ENCODE measurements around the gene GAMT.

The GAMT gene

DNA sequence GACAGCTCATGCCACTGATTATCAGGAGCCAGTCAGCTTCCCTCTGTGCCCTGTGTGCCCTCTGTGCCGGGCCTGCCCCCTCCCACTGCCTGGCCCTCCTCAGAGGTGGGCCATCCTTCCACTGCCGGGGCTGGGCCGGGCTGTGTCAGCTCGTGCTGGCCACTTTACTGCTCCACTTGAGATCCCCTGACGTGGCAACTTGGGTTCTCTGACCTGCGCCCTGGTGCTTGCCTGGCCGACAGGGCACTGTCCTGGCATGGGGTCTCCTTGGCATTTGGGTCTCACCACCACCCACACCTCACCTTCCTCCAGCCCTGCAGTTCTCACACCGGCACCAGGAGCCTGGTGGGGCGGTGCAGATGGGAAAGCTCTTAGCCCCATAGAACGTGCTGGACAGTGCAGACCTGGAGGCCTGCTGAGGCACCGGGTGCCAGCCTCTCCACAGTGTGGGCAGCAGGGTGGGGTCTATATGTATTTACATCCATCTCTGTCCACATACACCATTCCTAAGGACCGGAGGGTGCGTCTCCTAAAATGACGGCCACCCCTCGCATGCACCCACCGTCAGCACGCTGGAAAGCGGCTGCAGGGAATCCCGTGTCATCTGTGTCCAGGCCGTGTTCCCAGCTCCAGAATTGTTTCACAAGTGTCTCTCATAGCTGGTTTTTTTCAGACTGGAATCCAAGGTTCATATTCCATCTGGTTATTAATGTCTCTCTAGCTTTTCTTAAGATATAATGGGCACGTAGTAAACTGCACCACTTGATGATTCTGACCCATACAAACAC is 17.8 kb upstream of the GAMT start:
- DNase-seq (ENCODE audit: low read depth) = no peak

DNA sequence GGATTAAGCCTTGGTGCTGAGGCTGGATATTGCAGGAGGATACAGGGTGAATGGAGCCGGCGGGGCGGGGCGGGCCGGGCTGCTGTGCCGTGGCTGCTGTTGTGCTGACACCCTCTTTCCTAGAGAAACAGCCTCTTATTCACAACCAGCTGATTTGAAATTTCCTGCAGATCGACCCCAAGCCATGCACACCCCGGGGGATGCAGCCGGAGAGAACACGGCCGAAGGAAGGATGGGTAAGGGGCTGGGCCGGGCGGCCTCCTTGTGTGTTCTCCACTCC is 17.1 kb upstream of the GAMT start:
- DNase-seq (ENCODE audit: low read depth) = no peak

DNA sequence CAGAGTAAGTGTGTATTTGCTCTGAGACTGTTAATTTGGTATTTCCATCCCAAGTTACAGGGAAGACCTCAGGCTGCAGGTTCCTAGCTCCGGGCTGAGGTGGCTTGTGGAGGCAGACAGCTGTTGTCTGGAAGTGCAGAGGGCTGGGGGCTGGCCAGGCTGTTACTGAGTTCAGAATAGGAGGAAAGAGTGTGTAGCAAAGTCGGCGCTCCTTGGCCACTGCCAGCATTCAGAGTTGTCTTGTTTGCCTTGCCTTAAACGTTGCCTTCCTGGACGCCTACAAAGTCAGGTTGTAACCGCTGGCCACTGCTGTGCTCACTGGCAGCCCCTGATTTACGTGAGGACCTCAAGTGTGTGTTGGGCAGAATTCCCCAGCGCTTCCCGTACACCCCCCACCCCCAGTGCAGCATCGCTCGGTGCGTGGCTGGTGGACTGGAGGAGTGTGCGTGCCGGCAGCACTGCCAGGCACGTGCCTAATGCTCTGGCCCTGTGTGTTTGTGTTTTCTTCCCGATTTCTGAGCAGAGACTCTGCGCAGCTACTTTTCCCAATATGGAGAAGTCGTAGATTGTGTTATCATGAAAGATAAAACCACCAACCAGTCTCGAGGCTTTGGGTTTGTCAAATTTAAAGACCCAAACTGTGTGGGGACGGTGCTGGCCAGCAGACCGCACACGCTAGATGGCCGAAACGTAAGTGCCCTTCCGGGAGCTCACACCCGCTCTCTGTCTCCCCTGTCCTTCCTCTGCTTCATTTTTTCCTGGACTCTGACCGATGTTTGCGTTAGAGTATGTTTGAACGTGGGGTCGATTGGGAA is 16.5 kb upstream of the GAMT start:
- DNase-seq (ENCODE audit: low read depth) = no peak

DNA sequence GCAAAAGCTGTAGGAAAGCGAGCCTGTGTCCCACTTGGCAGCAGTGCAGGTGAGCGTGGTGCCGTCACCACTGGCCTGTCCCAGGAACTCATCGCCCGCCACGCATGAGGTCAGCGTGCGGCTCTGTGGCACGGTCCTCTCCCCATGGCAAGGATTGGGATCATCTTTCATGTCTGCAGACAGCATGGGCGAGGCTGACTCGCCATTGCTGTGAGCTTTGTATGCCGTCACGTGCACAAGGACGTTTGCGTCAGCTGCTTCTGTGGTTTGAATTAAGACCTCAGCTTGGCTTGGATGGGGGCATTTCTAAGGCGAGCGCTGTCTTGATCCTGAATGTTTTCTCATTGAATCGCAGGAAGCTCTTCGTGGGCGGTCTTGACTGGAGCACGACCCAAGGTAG is 15.8 kb upstream of the GAMT start:
- no peak for DNase-seq (ENCODE audit: low read depth)

DNA sequence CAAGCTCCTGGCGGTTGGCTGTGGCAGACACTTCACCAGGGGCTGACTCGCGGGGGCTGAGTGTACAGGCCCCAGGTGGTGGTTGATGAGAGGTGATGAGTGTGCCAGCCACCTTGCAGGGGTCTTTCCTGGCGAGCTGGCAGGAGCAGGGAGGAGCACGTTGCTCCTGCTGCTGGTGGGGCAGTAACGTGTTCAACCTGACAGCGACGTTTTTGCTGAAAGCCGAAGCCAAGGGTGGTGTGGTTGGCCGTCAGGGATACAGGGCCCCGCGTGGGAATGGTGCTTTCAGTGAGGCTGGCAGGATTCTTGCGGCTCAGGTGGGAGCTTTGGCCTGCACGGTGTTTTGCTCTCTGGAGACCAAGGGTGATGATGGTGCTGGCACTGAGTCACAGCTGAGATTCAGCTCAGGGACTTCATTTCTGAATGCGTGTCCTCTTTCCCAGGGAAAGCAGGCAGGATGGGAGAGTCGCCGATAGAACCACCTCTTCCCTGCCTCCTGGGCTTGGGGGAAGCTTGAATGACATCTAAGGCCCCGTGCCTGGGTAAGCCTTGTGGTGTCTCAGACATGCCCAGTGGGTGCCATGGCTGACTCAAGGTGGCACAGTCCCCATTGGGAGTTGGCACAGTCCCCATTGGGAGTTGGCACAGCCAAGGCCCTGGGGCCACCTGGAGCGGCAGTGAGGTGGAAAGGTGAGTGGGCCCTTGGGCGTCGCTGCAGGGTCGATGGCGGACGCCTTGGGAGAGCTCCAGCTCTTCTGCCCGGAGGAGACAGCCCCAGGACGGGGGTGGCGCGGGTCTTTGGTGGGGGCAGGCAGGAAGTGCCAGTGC is 14.9 kb upstream of the GAMT start:
- no peak for DNase-seq (ENCODE audit: low read depth)

DNA sequence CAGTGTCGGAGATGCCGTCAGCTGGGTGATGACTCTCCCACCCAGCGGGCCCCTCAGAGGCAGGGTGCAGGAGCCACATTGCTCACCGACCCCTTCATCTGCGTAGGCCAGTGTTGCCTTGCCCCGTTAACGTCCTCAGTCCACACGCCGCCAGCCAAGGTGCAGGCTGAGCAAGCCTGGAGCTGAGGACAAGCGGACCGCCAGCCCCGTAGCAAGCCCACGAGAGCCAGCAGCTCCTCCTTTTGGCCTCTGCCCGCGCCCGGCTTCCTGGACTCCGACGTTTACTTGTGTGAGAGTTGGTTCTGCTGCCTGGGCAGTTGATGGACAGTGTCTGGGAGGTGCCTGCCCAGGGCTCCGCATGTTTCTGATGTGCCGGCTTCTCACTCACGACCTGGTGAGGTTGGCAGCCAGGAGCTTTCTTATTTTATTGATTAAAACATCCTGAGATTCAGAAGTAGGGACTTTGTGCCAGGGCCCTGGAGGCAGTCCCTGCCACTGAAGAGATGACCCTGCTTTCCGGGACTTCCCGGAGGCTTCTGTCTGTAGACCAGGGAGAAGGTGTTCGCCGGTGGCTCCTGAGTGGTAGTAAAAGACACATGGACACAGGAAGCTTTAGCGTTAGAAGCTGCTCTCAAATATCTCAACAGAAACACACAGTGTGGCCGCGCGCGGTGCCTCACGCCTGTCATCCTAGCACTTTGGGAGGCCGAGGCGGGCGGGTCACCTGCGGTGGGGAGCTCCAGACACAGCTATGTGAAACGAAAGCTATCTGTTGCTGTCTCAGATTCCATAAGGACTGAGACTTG is 11.9 kb upstream of the GAMT start:
- DNase-seq (ENCODE audit: low read depth) = no peak

DNA sequence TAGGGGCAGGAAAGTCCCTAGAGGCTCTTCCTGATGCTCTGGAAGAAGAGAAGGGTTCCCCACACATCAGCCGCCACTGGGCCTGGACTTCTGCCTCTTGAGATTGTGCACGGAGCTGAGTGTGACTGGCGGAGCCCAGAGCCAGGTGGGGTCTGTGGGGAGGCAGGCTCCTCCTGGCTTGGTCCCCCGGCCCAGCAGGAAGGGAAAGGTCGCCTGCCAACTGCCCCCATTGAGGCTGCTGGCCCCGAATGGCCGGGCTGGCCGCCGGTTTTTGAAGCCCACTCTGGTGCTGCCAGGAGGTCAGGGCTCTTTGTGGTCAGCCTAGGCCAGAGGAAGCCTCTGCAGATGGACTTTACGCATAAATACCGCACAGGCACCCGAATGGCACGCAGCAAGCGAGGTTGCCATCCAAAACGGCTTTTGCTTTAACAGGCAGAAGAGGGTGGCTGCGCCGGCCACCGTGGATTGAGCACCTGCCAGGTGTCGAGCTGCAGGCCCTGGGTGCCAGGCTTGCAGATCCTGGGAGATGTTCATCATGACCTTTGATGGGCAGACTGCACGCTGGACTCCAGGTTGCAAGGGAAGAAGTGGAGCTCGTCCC is 11.1 kb upstream of the GAMT start:
- DNase-seq (ENCODE audit: low read depth) = no peak

DNA sequence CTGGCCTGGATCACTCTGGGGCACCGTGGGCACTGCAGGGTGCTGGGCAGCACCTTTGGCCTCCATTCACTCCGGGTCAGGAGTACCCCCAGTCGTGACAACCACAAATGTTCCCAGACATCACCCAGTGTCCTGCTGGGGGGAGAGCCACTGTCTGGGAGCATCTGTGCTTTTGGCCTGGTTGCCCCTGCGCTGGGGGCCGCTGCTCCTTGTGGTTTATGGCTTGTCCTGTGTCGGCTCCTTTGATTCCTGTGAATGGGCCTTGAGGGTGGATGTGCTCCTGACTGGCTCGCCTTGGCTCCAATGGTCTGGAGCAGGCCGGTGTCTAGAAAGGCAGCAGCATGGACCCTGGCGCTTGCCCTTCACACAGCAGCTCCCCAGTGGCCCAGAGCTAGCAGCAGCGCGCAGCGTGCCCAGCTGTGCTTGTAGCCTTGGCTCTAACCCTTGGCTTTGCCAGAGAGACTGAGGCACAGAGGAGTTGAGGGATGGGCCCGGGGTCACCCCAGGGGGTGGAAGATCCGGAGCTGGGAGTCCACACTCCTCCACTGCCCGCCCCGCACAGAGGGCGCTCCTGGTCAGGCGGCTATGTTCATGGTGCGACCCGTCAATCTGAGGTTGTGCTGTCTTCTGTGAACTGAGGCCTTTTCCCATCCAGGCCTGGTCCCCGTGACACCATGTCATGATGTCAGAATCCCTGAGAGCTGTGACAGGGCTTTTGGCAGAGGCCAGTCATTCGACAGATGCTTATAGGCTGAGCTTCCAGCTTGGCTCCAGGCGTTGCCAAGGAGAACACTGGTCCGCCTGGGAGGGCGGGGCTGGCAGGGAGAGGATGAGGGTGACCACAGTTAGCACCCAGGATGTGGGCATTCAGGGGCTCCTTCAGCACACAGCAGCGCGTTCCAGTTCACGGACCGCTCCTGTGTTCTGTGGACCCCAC is 10.2 kb upstream of the GAMT start:
- DNase-seq (ENCODE audit: low read depth) = peak; percentile 24

DNA sequence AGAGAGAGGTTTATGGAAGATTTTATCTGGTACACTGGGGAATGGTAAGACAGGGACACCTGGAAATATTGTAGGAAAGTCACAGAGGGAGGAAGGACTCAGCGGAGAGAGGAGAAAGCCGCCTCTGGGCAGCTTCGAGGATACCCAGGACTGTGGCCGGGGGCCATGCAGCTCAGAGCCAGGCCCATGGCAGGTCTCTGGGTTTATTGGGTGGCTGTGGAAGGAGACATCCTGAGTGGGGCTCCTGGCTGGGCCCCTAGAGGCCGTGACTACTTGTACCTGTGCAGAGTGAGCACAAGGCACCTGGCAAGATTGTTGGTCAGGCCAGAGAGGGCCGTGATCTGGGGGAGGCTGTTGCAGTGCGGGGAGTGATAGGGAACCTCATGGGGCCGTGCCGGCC is 9.4 kb upstream of the GAMT start:
- DNase-seq (ENCODE audit: low read depth) = no peak

DNA sequence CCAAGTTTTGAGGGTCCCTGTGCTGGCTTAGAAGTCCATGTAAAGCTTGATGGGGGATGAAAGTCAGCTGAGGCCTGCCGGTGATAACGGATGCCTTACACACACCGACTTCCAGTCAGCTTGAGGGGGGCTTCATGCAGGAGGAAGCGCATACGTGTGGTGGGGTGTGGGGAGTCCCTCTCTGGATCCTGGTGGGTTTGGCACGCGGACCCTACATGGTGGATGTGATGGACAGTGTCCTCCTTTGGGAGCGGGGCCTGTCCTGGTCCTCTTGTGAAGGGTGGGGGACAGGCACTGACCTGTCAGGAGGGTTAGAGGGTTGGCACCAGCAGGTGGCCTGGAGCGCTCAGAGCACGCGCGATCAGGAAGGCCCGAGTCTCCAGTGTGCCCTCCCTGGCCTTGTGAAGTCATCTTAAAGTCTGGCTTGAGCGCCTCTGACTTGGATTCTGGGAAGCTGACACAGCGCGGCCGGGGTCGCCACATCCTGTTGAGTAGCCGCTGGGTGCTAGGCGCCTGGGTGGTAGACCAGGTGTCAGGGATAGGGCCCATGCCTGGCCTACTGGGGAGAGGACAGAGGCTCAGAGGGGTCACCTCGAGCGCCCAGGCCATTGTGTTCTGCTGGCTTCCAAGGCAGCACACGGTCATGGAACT is 8.9 kb upstream of the GAMT start:
- DNase-seq (ENCODE audit: low read depth) = no peak

DNA sequence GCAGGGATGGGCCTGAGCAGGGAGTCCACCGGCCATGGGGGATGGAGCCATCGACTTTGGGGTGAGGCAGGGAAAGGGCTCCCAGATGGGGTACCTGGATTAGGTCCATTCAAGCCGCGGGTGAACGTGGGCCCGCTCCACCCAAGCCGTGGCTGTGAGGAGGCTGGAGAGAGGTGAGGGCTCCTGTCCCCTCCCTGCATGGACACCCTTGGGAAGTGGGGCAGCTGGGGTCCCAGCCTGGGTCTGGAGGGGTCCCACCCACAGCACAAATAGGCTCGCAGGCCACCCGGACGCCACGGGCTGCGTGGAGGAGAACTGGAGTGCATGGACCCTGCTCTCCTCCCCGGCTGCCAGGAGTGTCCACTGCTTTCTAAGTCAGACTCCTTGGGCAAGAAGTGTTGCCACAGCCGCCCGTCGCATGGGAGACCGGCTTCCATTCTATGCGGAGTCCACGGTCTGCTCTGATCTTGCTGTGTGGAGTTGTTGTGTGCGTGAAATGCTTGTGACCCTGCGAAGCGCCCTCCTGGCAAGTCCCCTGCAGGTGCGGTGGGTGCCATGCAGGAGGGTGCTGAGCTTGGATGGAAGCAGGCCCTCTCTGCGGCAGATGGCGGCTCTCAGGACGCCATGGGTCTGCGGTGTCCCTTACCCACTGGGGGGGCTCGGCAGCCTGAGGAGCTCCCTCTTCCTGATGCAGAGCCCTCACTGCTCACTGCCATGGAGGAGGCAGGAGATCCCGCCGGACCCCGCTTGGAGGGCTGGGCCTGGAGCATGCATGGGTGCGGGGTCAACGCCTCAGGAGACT is 8.1 kb upstream of the GAMT start:
- no peak for DNase-seq (ENCODE audit: low read depth)

DNA sequence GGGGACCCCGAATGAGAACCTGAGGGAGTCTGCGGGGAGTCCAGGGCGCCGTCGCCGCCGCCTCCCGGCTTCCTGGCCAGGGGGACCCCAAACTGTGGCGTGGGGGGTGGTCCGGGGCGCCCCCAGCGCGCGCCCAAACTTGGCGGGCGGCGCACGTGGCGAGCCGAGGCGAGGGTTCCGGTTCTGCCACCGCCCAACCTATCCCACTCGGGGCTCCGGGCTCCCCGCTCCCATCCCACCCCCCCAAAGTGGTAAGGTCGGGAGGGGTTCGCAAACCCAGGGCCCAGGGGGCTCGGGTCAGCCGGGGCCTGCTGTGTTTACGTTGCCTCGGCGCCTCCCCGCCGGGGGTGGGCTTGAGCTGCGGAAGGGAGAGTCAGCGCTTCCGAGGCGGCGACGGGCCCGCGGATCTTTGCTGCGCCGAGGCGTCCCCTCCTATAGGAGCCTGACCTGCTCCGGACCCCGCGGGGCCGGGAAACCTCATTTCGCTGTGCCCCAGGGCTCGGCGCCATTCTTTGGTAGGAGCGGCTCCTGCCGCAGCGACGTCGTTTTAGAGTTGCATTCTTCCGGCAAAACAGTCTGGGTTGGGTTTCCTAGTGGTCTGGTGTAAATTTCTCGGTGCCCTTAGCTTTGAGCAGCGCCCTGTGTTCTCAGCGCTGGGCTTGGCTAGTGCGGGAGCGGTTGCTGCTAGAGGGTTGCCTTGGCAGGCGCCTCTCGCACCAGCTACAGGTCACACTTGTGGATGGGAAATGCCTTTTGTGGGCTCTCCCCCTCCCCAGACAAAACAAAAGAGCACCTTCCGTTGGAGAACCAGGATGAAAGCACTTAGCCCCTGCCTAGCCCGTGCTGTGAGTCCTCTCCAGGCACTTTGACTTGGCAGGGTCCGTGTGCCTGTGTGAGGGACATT is 7.2 kb upstream of the GAMT start:
- DNase-seq (ENCODE audit: low read depth) = no peak

DNA sequence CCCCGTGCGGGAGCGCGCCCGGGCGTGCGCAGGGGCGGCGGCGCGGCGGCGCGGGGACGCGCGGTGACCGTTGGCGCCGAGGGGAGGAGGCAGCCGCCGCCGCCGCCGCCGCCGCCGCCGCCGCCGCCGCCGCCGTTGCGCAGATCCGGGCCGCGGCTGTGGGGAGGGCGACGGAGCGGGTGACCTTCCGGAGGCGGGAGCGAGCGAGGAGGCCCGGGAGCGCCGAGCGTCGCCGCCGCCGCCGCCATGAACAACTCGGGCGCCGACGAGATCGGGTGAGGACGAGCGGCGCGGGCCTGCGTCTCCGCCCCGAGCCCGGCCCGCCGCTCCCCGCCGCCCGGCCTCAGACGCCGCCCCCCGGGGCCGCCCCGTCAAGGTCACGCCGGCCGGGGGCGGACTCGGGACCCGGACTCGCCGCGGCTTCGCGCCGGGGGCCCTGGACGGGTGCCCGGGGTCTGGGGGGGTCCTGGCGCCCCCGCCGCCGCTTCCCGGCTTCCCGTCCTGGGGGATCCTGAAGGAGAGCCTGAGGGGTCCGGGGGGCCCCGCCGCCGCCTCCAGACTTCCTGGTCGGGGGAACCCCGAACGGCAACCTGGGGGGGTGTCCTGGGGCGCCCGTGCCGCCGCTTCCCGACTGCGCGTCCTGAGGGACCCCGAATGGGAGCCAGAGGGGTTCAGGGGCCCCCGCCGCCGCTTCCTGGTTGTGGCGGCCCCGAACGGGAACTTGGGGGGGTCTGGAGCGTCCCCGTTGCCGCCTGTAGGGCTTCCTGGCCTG is 6.4 kb upstream of the GAMT start, which contains the start of gene DAZAP1:
DAZAP1 (plus strand) TSS at position 59 of the 772 bp plus-strand sequence; CDS start at position 247, 188 bp downstream.
- no peak for DNase-seq (ENCODE audit: low read depth)

DNA sequence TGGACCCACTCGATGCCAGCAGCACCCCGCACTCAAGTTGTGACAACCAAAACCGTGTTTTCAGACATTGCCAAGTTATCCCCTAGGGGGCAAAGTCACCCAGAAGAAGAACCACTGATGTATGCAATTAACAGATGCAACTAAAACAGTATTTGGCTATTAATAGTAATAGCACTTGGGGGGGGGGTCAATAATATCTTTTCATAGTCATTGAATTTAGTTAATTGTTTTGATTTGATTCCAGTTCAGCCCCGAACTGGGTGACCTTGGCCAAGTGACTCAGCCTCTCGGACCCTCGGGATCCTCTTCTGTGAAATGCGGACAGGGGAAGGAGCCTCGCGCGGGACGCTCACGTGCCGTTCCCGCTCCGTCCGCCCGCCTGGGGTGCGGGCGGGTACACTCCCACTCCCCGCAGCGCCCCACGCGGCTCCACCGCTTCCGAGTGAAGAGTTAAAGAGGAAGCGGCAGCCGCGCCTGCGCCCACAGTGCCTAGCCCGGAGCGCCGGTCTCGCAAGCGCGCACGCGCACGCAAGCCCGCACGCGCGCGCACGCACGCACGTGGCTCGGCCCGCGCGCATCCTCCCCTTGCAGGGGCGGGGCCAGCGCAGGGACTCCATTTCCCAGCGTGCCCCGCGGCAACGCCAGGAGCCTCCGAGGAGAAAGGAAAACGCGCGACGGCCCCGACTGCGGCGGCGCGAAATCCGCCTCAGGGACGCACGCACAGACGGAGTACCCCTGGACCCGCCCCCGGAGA is 5.6 kb upstream of the GAMT start:
- DNase-seq (ENCODE audit: low read depth) = peak; percentile 97

DNA sequence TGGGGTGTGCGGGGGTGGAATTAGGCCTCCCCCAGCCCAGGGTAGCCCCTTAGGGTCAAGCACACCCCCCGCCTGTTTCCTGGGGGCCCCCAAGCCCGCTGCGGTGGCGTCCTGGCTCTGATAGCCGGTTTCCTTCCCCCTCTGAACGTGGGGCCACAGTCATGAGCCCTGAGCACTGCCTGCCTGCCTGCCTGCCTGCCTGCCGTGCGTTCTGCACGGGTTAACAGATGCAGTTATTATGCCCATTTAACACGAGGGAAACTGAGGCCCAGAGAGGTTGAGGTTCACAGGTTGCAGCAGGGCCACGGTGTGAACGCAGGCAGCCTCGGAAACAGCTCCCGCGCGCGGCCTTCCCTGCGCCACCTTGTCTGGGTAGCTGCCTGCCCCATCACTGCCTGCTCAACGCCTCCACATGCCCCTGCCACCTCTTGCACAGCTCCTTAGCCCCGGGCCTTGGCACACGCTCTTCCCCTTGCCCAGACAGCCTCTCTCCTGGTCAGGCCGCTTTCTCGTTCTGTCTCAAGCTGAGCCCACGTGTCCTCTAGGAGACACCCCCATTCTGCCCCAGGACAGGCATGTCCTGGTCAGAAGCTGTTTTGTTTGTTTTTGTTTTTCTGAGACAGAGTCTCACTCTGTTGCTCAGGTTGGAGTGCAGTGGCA is 1.2 kb upstream of the GAMT start:
- no peak for DNase-seq (ENCODE audit: low read depth)

DNA sequence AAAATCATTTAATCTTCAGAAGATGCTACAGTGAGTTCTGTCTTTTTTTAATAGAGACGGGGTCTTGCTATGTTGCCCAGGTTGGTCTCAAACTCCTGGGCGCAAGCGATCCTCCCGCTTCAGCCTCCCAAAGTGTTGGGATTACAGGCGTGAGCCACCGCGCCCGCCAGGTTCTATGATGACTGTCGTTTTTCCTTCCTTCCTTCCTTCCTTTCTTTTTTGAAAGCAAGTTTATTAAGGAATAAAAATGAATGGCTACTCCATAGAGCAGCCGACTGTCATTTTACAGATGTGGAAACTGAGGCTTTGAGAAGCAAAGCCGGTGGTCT is 511 bp upstream of the GAMT start:
- no peak for DNase-seq (ENCODE audit: low read depth)

All from GM04504 (cell line).